Mesangial cell (primary cell): ENCODE results near the gene TAC3. TPM values are rescaled to one million over a fixed set of nuclear protein-coding genes. Genes with fewer than 3 reads are reported as not detected.

Source experiments
- total RNA-seq: library from RNA; depleted of rRNA; stranded (reverse); fragments of >200 nt; gene quantifications from 2 replicates; pipeline ENCODE4 v1.2.3, GENCODE V29; 2015

TAC3 gene
- not detected in 2 replicates for total RNA-seq

GRCh38 chr12:57016348-57016747, at the start of gene TAC3:
TAC3 (minus strand) TSS chr12:57016529; CDS start chr12:57015797, 732 bp downstream.

GRCh38 chr12:57049890-57050289, 33.6 kb upstream of the TAC3 start, which contains the start of gene MYO1A:
MYO1A (minus strand) TSS chr12:57050129; CDS start chr12:57048323, 1,806 bp downstream.

GRCh38 chr12:57005980-57006808, 10.1 kb downstream of the TAC3 start, which contains the start of gene ZBTB39:
ZBTB39 (minus strand) TSS chr12:57006546; CDS start chr12:57004917, 1,629 bp downstream.

Other genes with a start within 250 kb of the TAC3 start
- gene SDR9C7, start 82.1 kb downstream of the TAC3 start, total RNA-seq, result not detected in 2 replicates
- under 0.01 TPM in 1 of 2 replicates, not detected in the other for gene RDH16, start 58.9 kb downstream of the TAC3 start, total RNA-seq
- 4.1 and 4.9 TPM in 2 replicates for gene ZBTB39, start 10.0 kb downstream of the TAC3 start, total RNA-seq
- not detected in 2 replicates for gene MYO1A, start 33.6 kb upstream of the TAC3 start, total RNA-seq
- 2.4 and 10.9 TPM in 2 replicates for gene NEMP1, start 62.3 kb upstream of the TAC3 start, total RNA-seq
- gene NAB2, start 72.6 kb upstream of the TAC3 start, total RNA-seq, result 16.0 and 36.5 TPM in 2 replicates
- 55.9 and 91.5 TPM in 2 replicates for gene STAT6, start 94.8 kb upstream of the TAC3 start, total RNA-seq
- gene LRP1, start 112.0 kb upstream of the TAC3 start, total RNA-seq, result 24.0 and 100 TPM in 2 replicates
- not detected in 2 replicates for gene LRP1-AS, start 131.1 kb upstream of the TAC3 start, total RNA-seq
- 1.0 TPM in 1 of 2 replicates, not detected in the other for gene NXPH4, start 200.3 kb upstream of the TAC3 start, total RNA-seq
- 161 and 237 TPM in 2 replicates for gene SHMT2, start 213.2 kb upstream of the TAC3 start, total RNA-seq
- gene STAC3, start 234.7 kb upstream of the TAC3 start, total RNA-seq, result 0.63 TPM in 1 of 2 replicates, not detected in the other